Uterus (tissue), 2 donors: ENCODE data around the gene FNDC11.

Experiments
- CTCF ChIP-seq, 4 experiments: fragments of 200-600 bp in 2 of 4; fragments of 450-650 bp in 2 of 4; sonication (generic) in 2 of 4; IDR thresholded peaks; one replicate each; pipeline ENCODE4 v1.5.1; 2016 to 2019; ENCODE audit warnings: antibody characterized with exemption in 4 of 4, mild to moderate bottlenecking in 2 of 4, moderate library complexity in 1 of 4
- POLR2A ChIP-seq, 2 donors: fragments of 450-650 bp; IDR thresholded peaks; one replicate each; pipeline ENCODE4 v1.6.1; 2016; ENCODE audit warnings: antibody characterized with exemption in 2 of 2, mild to moderate bottlenecking in 1 of 2, moderate library complexity in 1 of 2

DNA sequence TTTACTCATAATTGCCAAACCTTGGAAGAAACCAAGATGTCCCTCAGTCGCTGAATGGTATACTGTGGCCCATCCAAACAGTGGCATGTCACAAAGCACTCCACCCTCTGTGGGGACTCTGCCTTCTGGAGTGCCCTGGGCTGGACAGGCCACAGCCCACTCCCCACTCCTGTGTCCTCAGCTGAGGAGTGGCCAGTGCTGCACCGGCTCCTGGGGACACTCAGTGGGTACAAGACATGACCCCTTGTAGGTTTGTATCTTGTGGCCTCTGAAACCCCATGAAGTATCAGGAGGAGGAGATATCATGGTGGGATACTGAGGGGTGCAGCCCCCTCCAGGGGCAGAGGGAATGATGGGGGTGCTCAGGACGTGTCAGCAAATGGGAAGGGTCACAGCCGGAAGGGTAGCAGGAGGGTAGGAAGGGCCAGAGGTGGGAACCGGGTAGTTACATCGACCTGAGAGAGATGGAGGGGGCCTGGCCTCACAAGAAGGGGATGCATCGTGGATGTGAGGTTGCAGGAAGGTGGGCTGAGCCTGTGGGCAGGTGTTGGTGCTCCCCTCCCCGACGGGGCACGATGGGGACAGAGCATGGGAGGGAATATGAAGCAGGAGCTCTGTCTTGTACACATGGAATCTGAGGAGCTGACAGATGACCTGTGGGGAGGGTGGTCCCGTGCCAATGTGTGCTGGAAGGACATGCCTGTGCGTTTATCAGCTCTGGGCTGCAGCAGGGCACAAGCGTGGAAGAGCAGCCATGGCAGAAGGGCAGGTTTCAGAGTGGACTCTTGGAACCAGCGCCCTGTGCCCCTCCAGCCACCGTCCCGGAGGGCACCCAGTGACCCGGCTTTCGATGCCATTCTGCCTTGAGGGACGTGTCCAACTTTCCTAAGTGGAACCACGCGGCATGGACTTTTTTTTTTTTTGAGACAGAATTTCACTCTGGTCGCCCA lies 31.9 kb downstream of the FNDC11 start:
- TF ChIP-seq CTCF (IDR thresholded peaks at IDR 0.05) (no peak), POLR2A (IDR thresholded peaks at IDR 0.05) (no peak)
